IMR-90 (cell line): ENCODE measurements around the gene FEM1A. TPM values are rescaled to one million over a fixed set of nuclear protein-coding genes. Genes with fewer than 3 reads are reported as not detected.

Experiments used
- ATAC-seq: fragments of 200-7000 bp; cut with Tn5 transposase; 2 replicates; pipeline ENCODE4 v1.9.1; 2020; ENCODE audit warnings: low read depth, mild to moderate bottlenecking, moderate library complexity
- BruUV-seq: library from RNA; stranded (reverse); fragments of 400-500 nt; replicated peaks from 2 replicates; lab custom pipeline; 2021; lab: Mats Ljungman, UMichigan
- CTCF ChIA-PET: fragments of 300-600 bp; formaldehyde crosslinking; extraction: SDS; loops from one replicate; lab custom pipeline; 2021; ENCODE audit warnings: antibody characterized with exemption; lab: Yijun Ruan, JAX
- POLR2A ChIA-PET: fragments of 300-600 bp; sonication (Branson Sonifier 250); formaldehyde crosslinking; loops from one replicate; lab custom pipeline; 2022; ENCODE audit warnings: antibody characterized with exemption; ENCODE audit not compliant: unreplicated experiment; lab: Charles Lee
- DNase-seq: peaks from one replicate; pipeline ENCODE4 v3.0.0; 2013
- H2AFZ ChIP-seq: replicated peaks from 2 replicates; pipeline ENCODE3; 2013; ENCODE audit warnings: low read length, mild to moderate bottlenecking; ENCODE audit not compliant: poor library complexity
- H2AK5ac ChIP-seq: 2 replicates; pipeline ENCODE4 v1.6.1; 2013; ENCODE audit warnings: low read depth, low read length, inconsistent platforms
- H2AK9ac ChIP-seq: replicated peaks from 2 replicates; pipeline ENCODE3; 2013; ENCODE audit warnings: mild to moderate bottlenecking, low read depth, low read length, moderate library complexity; ENCODE audit not compliant: poor library complexity
- H2BK120ac ChIP-seq: 2 replicates; pipeline ENCODE4 v1.6.1; 2013; ENCODE audit warnings: low read depth, low read length, inconsistent platforms
- H2BK15ac ChIP-seq: 3 replicates; pipeline ENCODE4 v1.6.1; 2013; ENCODE audit warnings: low read depth, low read length, inconsistent platforms
- H2BK20ac ChIP-seq: 2 replicates; pipeline ENCODE4 v1.6.1; 2013; ENCODE audit warnings: low read depth, mild to moderate bottlenecking, inconsistent platforms, low read length, moderate library complexity
- H2BK5ac ChIP-seq: 2 replicates; pipeline ENCODE4 v1.6.1; 2013; ENCODE audit warnings: mild to moderate bottlenecking, low read depth, low read length, inconsistent platforms; ENCODE audit not compliant: poor library complexity, severe bottlenecking
- H3K14ac ChIP-seq: replicated peaks from 2 replicates; pipeline ENCODE4 v1.6.1; 2013; ENCODE audit warnings: low read depth, low read length, inconsistent platforms
- H3K18ac ChIP-seq: 2 replicates; pipeline ENCODE4 v1.6.1; 2013; ENCODE audit warnings: low read depth, low read length, control low read depth
- H3K23ac ChIP-seq: 2 replicates; pipeline ENCODE4 v1.6.1; 2013; ENCODE audit warnings: low read depth, low read length, inconsistent platforms
- H3K27ac ChIP-seq: 2 replicates; pipeline ENCODE4 v1.5.1; 2013; ENCODE audit warnings: mild to moderate bottlenecking, control low read depth, low read length; ENCODE audit not compliant: insufficient read depth
- H3K27me3 ChIP-seq: 2 replicates; pipeline ENCODE4 v1.6.1; 2013; ENCODE audit warnings: low read length; ENCODE audit not compliant: control insufficient read depth, insufficient read depth
- H3K36me3 ChIP-seq: 2 replicates; pipeline ENCODE4 v1.6.1; 2013; ENCODE audit warnings: low read length, mixed read lengths; ENCODE audit not compliant: control insufficient read depth, insufficient read depth
- H3K4ac ChIP-seq: 2 replicates; pipeline ENCODE4 v1.6.1; 2013; ENCODE audit warnings: low read depth, low read length, inconsistent platforms
- H3K4me1 ChIP-seq: 2 replicates; pipeline ENCODE4 v1.6.1; 2013; ENCODE audit warnings: low read length, mixed read lengths; ENCODE audit not compliant: control insufficient read depth, insufficient read depth
- H3K4me2 ChIP-seq: 2 replicates; pipeline ENCODE4 v1.6.1; 2013; ENCODE audit warnings: low read depth, mild to moderate bottlenecking, control low read depth, low read length, moderate library complexity
- H3K4me3 ChIP-seq: 2 replicates; pipeline ENCODE4 v1.5.1; 2013; ENCODE audit warnings: low read depth, mild to moderate bottlenecking, control low read depth, low read length, moderate library complexity; ENCODE audit not compliant: insufficient read depth
- H3K56ac ChIP-seq: 2 replicates; pipeline ENCODE4 v1.6.1; 2013; ENCODE audit warnings: low read length, inconsistent platforms; ENCODE audit not compliant: insufficient read depth; ENCODE audit errors: extremely low read depth
- H3K79me1 ChIP-seq, 2 experiments: 2 replicates each; pipeline ENCODE4 v1.6.1; 2013; ENCODE audit warnings: low read length in 2 of 2, inconsistent platforms in 1 of 2, low read depth in 1 of 2
- H3K9ac ChIP-seq: 2 replicates; pipeline ENCODE4 v1.6.1; 2013; ENCODE audit warnings: low read depth, low read length, control low read depth
- H3K9me1 ChIP-seq: 2 replicates; pipeline ENCODE4 v1.6.1; 2013; ENCODE audit warnings: low read length, inconsistent platforms; ENCODE audit not compliant: insufficient read depth
- H3K9me3 ChIP-seq: 2 replicates; pipeline ENCODE4 v1.6.1; 2013; ENCODE audit warnings: low read length; ENCODE audit not compliant: control insufficient read depth, insufficient read depth
- H4K20me1 ChIP-seq: 2 replicates; pipeline ENCODE4 v1.6.1; 2013; ENCODE audit warnings: low read length, inconsistent platforms; ENCODE audit not compliant: insufficient read depth
- H4K5ac ChIP-seq: 2 replicates; pipeline ENCODE4 v1.6.1; 2013; ENCODE audit warnings: mild to moderate bottlenecking, low read depth, low read length, control low read depth
- H4K8ac ChIP-seq, 2 experiments: 2 replicates each; pipeline ENCODE4 v1.6.1; 2013; ENCODE audit warnings: low read depth in 2 of 2, low read length in 2 of 2, control low read depth in 1 of 2, inconsistent platforms in 1 of 2
- H4K91ac ChIP-seq: 2 replicates; pipeline ENCODE4 v1.6.1; 2013; ENCODE audit warnings: low read depth, low read length, inconsistent platforms; ENCODE audit not compliant: insufficient read depth
- BHLHE40 ChIP-seq: fragments of 150-350 bp; IDR thresholded peaks from 2 replicates; pipeline ENCODE4 v1.6.1; 2016; ENCODE audit warnings: mild to moderate bottlenecking, low read depth, low read length
- CEBPB ChIP-seq: IDR thresholded peaks from 2 replicates; pipeline ENCODE4 v1.6.1; 2012; ENCODE audit warnings: low read depth, low read length, improper control_type of control experiment
- CHD1 ChIP-seq: IDR thresholded peaks from 2 replicates; pipeline ENCODE4 v1.6.1; 2012; ENCODE audit warnings: low read depth, low read length, improper control_type of control experiment
- CTCF ChIP-seq: conservative IDR thresholded peaks from 2 replicates; pipeline ENCODE4 v1.5.1; 2012; ENCODE audit warnings: mild to moderate bottlenecking, low read depth, low read length, improper control_type of control experiment
- FOS ChIP-seq: fragments of 150-350 bp; IDR thresholded peaks from 2 replicates; pipeline ENCODE4 v1.6.1; 2016; ENCODE audit warnings: low read depth, low read length
- MAFK ChIP-seq: IDR thresholded peaks from 2 replicates; pipeline ENCODE4 v1.6.1; 2012; ENCODE audit warnings: low read depth, low read length, improper control_type of control experiment
- MAZ ChIP-seq: IDR thresholded peaks from 2 replicates; pipeline ENCODE4 v1.6.1; 2012; ENCODE audit warnings: low read depth, mild to moderate bottlenecking, low read length, improper control_type of control experiment, moderate library complexity, borderline replicate concordance
- MXI1 ChIP-seq: IDR thresholded peaks from 2 replicates; pipeline ENCODE4 v1.6.1; 2012; ENCODE audit warnings: low read depth, mild to moderate bottlenecking, low read length, moderate library complexity, borderline replicate concordance
- NFE2L2 ChIP-seq: fragments of 150-350 bp; IDR thresholded peaks from 2 replicates; pipeline ENCODE4 v1.6.1; 2016; ENCODE audit warnings: low read depth, mild to moderate bottlenecking, low read length
- RAD21 ChIP-seq: IDR thresholded peaks from 2 replicates; pipeline ENCODE4 v1.6.1; 2012; ENCODE audit warnings: low read length, improper control_type of control experiment
- RCOR1 ChIP-seq: IDR thresholded peaks from 2 replicates; pipeline ENCODE4 v1.6.1; 2012; ENCODE audit warnings: mild to moderate bottlenecking, low read length, improper control_type of control experiment; ENCODE audit not compliant: insufficient replicate concordance
- RFX5 ChIP-seq: IDR thresholded peaks from 2 replicates; pipeline ENCODE4 v1.8.0; 2012; ENCODE audit warnings: low read depth, mild to moderate bottlenecking, low read length, moderate library complexity
- WGBS, 2 experiments: methylation state at CpG; one replicate each; pipeline versions ENCODE4 v1.1.5 to v1.1.7; 2013; ENCODE audit warnings: missing lambda C conversion rate in 2 of 2; ENCODE audit not compliant: insufficient read length in 1 of 2; ENCODE audit errors: extremely low coverage in 2 of 2; 5-methylcytosine and 5-hydroxymethylcytosine counted together
- dilution Hi-C: fragments of 300-500 bp; cut with HindIII; formaldehyde crosslinking; loops from one replicate; pipeline ENCODE4 v1.14.3; 2018; ENCODE audit warnings: low sequenced_read_pairs; ENCODE audit not compliant: unreplicated experiment
- in situ Hi-C: fragments of 300-500 bp; cut with MboI; formaldehyde crosslinking; loops from 3 replicates; pipeline ENCODE4 v1.14.3; 2019; ENCODE audit warnings: low sequenced_read_pairs, inconsistent platforms, mixed read lengths
- intact Hi-C: fragments of 100-400 bp; cut with micrococcal nuclease; formaldehyde crosslinking; loops from 2 replicates; pipeline ENCODE4 v1.10.0; 2022
- polyA plus RNA-seq, 3 experiments: library from polyadenylated mRNA; depleted of rRNA; stranded (reverse); fragments of >200 nt; gene quantifications; 2 replicates each; pipeline ENCODE4 v1.2.3, GENCODE V29; 2012; ENCODE audit warnings: low replicate concordance in 1 of 3
- total RNA-seq: library from RNA; depleted of rRNA; stranded (reverse); fragments of >200 nt; gene quantifications from 2 replicates; pipeline ENCODE4 v1.2.3, GENCODE V29; 2012
- TF ChIP-seq, protein P1 (sequence below): fragments of 150-350 bp; IDR thresholded peaks from 2 replicates; pipeline ENCODE4 v1.6.1; 2016; ENCODE audit warnings: low read depth, mild to moderate bottlenecking, low read length, moderate library complexity, borderline replicate concordance
- TF ChIP-seq, protein P2 (sequence below): fragments of 150-350 bp; IDR thresholded peaks from 2 replicates; pipeline ENCODE4 v1.6.1; 2017; ENCODE audit warnings: mild to moderate bottlenecking, antibody characterized with exemption, low read length, low read depth

Gene FEM1A
- total and polyA plus RNA-seq, 2 of the 4 experiments (the other 2 are of a cell fraction): 5.3 to 8.8 TPM

DNA sequence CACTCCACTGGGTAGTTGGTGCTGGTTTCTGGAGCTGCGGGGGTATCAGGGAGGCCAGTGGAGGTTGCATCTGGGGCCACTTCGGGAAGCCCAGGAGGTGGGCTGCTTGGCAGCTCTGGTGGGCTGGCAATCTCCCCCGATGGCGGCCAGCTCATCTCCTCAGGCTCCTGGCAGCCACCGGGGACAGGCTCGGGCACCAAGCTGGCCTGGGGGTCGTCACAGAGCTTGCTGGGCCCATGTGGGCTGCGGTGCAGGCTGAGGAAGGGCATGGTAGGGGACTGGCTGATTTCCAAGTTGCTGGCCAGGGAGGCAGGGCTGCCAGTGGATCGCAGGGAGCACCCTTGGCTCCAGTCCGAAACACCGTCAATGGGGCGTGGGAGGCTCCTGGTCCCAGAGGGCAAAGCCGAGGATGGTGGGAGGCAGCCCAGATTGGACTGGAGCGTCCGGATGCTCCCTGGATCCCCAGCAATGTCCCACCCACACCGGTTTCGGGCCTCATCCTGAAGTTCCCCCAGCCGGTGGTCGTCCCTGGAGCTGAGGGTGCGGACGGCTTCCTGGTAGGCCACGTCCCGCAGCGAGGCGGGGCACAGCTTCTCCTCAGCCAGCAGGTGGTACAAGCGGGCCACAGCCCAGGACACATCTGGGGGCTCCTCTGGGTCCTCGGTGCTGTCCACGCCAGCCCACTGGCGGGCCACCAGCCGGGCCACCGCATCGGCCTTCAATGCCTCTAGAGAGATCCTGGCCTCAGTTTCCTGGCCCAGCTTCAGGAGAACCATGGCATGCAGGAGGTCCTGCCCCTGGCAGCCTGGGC is 26.1 kb downstream of the FEM1A start:
- Histone ChIP-seq H4K8ac (no peak overlapping the region), H4K91ac (no peak overlapping the region), H3K9me3 (no peaks in the 10 kb centered on the region), H3K36me3 (peaks cover 24% of the 10 kb centered on the region), H3K9ac (no peak overlapping the region), H3K56ac (no peak overlapping the region), H2BK120ac (no peak overlapping the region), H3K23ac (no peak overlapping the region), H3K14ac (no peak overlapping the region), H3K4ac (no peak overlapping the region), H3K4me1 (peaks cover 2% of the 10 kb centered on the region; the same call in 1 of the 2 replicates), H3K27me3 (no peaks in the 10 kb centered on the region), H2BK5ac (no peak overlapping the region), H3K27ac (no peak overlapping the region), H2BK20ac (no peak overlapping the region), H3K18ac (no peak overlapping the region), H4K5ac (no peak overlapping the region), H2AK5ac (no peak overlapping the region), H3K9me1 (no peaks in the 10 kb centered on the region), H2AFZ (no peak overlapping the region), H4K20me1 (peaks cover 7% of the 10 kb centered on the region; the same call in 1 of the 2 replicates), H3K4me2 (no peak overlapping the region), H2BK15ac (no peak overlapping the region), H3K4me3 (no peak overlapping the region), H2AK9ac (peak overlapping the region; percentile 50), H3K79me1 (peaks cover 13 to 36% of the 10 kb centered on the region in 2 experiments; a peak in 2 of 4 replicates)
- in situ Hi-C loops (no loop called here), intact Hi-C loops (no loop called here), dilution Hi-C loops (no loop called here)
- ChIA-PET POLR2A (no interaction called here), CTCF (no interaction called here)
- no peak for ATAC-seq
- DNase-seq: no peak
- BruUV-seq: no TSS peak
- 98% methylated on average over 13 of the region's 32 CpGs; no CpG with 5 or more reads in 1 of the 2 experiments for WGBS, 2 experiments
- TF ChIP-seq MXI1 (no peak), CEBPB (no peak), RFX5 (no peak), MAFK (no peak), FOS (no peak), BHLHE40 (no peak), RCOR1 (no peak), RAD21 (no peak), CTCF (no peak), NFE2L2 (no peak), MAZ (no peak), CHD1 (no peak)
- TF ChIP-seq, protein P1, sequence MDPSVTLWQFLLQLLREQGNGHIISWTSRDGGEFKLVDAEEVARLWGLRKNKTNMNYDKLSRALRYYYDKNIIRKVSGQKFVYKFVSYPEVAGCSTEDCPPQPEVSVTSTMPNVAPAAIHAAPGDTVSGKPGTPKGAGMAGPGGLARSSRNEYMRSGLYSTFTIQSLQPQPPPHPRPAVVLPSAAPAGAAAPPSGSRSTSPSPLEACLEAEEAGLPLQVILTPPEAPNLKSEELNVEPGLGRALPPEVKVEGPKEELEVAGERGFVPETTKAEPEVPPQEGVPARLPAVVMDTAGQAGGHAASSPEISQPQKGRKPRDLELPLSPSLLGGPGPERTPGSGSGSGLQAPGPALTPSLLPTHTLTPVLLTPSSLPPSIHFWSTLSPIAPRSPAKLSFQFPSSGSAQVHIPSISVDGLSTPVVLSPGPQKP: no peak
- TF ChIP-seq, protein P2, sequence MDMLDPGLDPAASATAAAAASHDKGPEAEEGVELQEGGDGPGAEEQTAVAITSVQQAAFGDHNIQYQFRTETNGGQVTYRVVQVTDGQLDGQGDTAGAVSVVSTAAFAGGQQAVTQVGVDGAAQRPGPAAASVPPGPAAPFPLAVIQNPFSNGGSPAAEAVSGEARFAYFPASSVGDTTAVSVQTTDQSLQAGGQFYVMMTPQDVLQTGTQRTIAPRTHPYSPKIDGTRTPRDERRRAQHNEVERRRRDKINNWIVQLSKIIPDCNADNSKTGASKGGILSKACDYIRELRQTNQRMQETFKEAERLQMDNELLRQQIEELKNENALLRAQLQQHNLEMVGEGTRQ: no peak
